ENCODE results near the gene PIP5K1B.
A peak's percentile ranks its signal among the peaks of the same experiment; 100 is the strongest.

Gene PIP5K1B

DNA sequence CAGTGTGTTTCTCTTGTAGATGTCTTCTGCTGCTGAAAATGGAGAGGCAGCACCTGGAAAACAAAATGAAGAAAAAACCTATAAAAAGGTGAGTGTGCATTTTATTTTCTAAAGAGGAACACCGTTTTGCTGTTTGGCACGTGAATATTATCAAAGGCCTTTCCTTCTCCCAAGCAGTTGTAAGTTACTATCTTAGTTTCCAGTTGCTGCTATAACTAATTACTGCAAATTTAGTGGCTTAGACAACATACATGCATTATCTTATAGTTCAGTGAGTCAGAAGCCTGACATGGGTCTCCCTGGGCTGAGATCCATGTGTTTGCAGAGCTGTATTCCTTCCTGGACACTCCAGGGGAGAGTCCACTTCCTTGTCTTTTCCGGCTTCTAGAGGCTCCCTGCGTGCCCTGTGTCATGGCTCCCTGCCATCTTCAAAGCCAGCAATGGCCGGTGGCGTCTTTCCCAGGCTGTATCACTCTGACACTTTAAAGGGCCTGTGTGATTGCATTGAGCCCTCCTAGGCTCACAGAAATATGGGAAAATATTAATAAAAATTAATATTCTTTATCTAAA is 117.6 kb downstream of the PIP5K1B start:
- no peak for DNase-seq

GRCh38 chr9:68825762-68826472 is 120.9 kb downstream of the PIP5K1B start:
- DNase-seq = peak; percentile 43

DNA sequence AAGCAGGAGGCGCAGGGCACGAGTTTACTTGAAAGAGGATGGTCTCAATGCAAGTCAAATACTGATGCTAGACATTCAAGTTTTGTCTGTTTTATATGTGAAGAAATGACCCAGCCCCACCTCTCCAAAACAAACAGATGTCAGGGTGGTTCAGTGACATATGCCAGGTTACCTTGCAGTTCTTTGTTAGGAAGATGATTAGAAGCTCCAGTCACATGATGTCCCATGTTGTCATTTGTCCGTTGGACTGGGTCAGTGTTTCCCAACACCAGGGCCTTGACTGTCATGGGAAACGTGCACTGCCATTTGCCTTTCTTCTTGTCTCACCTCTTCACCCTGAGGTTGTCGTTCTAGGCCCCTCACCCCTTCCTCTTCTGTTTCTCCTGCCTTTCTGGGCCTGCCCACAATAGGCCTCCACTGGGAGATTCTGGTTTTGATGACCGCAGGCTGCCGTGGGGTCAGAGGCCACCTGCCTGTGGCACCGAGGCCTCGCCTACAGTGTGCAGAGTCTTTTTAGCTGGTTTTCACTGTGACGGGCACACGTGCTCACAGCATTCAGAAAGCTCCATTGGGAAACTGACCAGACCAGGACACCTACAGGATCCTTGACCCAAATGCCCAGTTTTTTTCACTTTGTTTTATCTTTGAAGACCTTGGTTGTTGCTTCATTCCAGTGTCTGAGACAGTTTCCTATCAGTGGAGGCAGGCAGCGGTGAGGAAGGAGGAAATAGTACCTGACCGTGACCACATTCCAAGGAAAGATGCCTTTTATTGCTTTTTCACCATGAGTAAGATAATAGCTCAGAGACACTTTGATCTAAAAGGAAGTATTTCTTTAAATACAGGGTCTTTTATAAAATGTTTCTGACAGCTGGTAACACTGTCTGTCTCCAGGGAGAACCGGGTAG is 123.1 kb downstream of the PIP5K1B start:
- DNase-seq = no peak

GRCh38 chr9:68832101-68832500 is 127.1 kb downstream of the PIP5K1B start:
- no peak for DNase-seq

GRCh38 chr9:68832861-68833518 is 128.0 kb downstream of the PIP5K1B start:
- no peak for DNase-seq

GRCh38 chr9:68834931-68835520 is 130.0 kb downstream of the PIP5K1B start:
- no peak for DNase-seq

DNA sequence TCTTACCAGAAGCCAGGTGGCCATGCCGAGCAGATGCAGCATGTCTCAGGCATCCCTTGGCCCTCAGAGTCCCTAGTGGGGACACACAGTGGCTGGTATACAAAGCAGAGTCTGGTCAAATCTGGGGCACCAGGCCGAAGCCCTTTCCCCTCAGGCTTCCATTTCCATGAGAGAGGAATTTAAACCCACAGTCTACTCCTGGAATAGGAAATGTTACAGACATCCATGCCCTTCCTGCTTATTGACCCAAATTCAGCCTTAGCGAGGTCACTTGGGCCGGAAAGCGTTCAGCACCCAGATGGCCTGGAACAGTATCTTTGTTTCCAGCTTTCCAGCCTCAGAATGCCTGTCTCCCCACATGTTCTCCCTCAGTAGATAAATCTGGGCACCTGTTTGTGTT is 131.7 kb downstream of the PIP5K1B start:
- DNase-seq = no peak

- no peak for DNase-seq
Measured at GRCh38 chr9:68838245-68838644, 133.2 kb downstream of the PIP5K1B start.

DNA sequence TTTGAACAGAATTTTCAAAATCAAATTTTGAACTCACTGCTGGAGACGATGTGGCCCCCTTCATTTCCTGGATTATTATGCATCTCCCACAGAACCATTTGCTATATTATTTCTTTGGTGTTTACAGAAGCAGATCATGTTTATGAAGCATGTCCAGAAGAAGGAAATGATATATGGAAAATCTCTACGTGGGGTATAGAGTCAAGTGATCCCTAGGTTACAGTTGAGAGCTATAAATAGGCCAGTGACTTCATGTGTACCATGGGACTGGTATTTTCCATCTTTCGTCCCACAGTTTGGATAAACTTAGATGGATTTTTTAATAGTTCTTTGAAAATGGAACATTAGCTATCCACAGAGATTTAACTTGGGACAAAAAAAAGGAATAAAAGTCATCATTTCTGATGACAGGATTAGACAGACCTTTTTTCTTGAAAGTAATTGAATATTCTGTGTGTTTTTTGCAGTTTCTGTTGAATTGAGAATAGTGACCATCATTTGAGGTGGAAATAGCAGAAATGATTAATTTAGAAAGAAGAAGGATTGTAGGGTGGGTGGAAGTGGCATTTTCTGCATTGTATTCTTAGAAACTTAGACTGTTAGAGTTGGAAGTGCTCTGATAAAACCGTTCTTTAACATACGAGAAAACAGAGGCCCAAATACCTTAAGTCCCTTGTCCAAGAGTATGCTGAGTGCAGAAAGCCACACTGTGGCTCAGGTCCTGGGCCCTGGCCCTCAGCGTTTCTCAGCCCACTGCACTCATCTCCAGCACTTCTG is 136.4 kb downstream of the PIP5K1B start:
- no peak for DNase-seq

GRCh38 chr9:68842568-68842967 is 137.5 kb downstream of the PIP5K1B start:
- no peak for DNase-seq

- no peak for DNase-seq
Measured at GRCh38 chr9:68843239-68843638, 138.2 kb downstream of the PIP5K1B start.

GRCh38 chr9:68844157-68844556 is 139.1 kb downstream of the PIP5K1B start:
- DNase-seq = no peak

GRCh38 chr9:68844631-68845612 is 139.9 kb downstream of the PIP5K1B start:
- no peak for DNase-seq

DNA sequence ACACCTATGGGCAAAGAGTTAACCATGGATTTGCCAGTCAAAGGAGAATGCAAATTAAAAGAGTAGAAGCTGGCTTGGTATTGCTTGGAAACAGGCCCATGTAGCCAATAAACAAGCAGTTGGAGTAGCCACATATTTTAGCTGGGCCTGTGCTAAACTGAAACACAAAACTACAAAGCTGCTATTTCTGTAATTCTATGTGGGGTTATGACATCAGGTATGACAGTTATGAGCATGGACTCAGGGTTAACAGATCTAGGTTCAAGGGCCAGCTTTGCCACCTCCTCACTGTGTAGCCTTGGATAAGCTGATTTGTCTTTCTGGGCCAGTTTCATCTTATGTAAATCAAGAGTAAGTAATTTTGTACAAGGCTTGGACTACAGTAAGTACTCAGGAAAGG is 142.7 kb downstream of the PIP5K1B start:
- DNase-seq = no peak

DNA sequence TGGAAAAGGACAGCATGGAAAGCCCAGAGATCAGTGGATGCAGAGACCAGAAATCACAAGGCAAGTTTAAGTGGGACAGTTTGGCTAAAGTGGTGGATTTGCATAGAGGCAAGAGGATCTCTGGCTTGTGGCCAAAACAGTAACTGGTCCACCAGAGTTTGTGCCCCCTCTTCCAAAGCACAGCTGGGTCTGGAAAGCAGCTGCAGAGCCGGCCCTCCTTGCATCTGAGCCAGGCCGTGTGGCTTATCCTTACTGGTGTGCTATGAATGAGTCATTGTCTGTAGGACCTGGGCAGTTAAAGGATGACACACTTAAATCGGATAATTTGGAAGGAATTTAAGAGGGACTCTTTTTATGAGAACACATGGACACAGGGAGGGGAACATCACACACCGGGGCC is 146.6 kb downstream of the PIP5K1B start:
- DNase-seq = no peak

GRCh38 chr9:68852941-68853340 is 147.9 kb downstream of the PIP5K1B start:
- no peak for DNase-seq

DNA sequence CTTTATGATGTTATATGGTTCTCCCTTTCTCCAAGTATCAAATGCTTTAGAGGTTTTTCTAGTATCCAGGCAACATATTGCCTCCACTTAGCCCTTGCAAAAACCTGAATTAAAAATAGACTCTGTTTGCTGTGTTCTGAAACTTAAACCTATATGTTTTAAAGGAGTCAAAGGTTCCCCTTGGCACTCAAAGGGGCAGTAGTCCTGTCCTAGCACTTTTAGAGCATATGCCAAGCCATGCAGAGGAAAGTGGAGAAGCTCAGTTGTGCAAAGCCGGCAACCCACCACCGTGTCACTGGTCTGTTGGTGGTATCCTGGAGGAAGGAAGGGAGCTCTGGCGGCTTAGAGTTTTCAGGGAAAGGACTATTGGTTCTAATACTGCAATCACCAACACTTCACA is 154.3 kb downstream of the PIP5K1B start:
- no peak for DNase-seq

DNA sequence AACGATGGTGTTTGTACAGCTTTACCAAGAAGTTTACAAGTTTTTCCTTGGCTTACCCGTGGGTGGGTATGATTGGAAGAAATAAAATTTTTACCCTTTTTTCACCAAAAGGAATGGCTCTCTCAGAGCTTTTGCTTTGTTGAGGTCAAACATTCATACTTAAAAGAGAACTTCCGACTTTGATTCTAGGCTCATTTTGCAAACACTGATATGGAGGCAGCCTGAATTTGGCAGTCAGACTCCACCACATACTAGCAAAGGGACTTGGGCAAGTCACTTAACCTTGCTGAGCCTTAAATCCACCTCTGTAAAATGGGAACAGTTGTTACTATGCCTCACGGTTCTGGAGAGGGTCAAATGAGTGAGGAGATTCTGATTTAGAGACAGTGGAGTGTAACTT is 155.4 kb downstream of the PIP5K1B start:
- no peak for DNase-seq

DNA sequence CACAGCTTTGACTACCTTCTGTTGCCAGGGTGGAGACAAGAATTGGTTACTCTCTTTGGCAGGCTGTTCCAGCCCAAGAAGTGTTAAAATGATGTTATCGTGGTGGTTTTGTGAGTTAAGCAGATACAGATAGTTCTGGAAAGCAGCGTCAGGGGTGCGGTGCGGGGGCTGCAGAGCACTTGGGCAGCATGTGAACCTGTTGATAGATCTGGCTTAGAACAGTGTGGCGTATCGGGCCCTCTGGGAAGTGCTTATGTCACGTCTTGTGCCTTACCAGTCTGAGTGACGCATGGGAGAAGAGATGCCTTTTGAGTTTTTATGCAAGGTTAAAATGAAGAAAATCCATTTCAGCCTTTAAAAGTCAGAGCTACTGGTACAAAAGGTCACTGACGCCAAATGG is 156.4 kb downstream of the PIP5K1B start:
- no peak for DNase-seq

DNA sequence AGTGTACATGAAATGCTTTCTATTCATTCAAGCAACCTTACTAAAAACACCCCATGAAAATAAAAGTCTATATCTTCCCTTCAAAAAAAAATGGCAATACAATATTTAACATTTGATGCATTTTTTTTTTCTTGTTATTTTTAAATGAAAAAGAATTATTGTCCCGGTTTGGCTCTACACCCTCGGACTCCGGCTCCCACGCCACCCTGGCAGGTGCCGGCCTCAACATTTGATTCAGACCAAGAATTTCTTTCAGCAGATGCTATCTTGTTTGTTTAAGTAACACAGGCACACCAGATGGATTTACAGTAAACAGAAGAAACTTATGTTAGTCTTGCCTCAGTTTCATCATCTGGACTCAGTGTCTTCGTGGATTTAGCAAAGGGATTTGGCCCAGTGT is 162.0 kb downstream of the PIP5K1B start:
- no peak for DNase-seq

- no peak for DNase-seq
Measured at GRCh38 chr9:68869022-68869421, 164.0 kb downstream of the PIP5K1B start.

All from DMS79 (cell line).